ENCODE measurements around the gene LDLRAD2. TPM values are rescaled to one million over a fixed set of nuclear protein-coding genes. Genes with fewer than 3 reads are reported as not detected.

LDLRAD2 gene
- total RNA-seq, 6 experiments from 2014 or later = not detected

- H3K4me3 ChIP-seq = no peak overlapping the region
- intact Hi-C loops (cut with DNase I) = no loop called here
- H3K27me3 ChIP-seq = peaks cover 0 to 7% of the 10 kb centered on the region in 2 donors
- no peak overlapping the region for H3K27ac ChIP-seq
- no peaks in the 10 kb centered on the region for H3K36me3 ChIP-seq
- H3K9me3 ChIP-seq = no peaks in the 10 kb centered on the region
- ATAC-seq = no peak
- 83% methylated on average over 2 of the region's 3 CpGs for whole genome bisulfite sequencing (ENCODE audit: insufficient coverage, low coverage, low lambda C conversion rate, missing lambda C conversion rate)
- H3K4me1 ChIP-seq = peaks cover 0 to 8% (median 0%) of the 10 kb centered on the region in 4 donors
- DNase-seq = no peak
- no peak for TF ChIP-seq POLR2A (IDR thresholded peaks at IDR 0.05)
Measured at GRCh38 chr1:21813542-21813941, 1.5 kb downstream of the LDLRAD2 start.

GRCh38 chr1:21814241-21814918, 2.3 kb downstream of the LDLRAD2 start:
- ATAC-seq = peak; percentile 20 to 45 (median 33)
- no peaks in the 10 kb centered on the region for H3K36me3 ChIP-seq
- peak overlapping the region in 1 of 3 donors; percentile 12 for H3K4me3 ChIP-seq
- no peak overlapping the region for H3K27ac ChIP-seq
- peak; percentile 13 to 28 (median 22) for TF ChIP-seq CTCF (IDR thresholded peaks at IDR 0.05)
- TF ChIP-seq POLR2A (IDR thresholded peaks at IDR 0.05) = no peak
- intact Hi-C loops (cut with DNase I) = no loop called here
- DNase-seq = peak in 1 of 3 donors; percentile 53
- no peaks in the 10 kb centered on the region for H3K9me3 ChIP-seq
- H3K27me3 ChIP-seq = peaks cover 0 to 7% of the 10 kb centered on the region in 2 donors
- peaks cover 0 to 8% (median 0%) of the 10 kb centered on the region in 4 donors for H3K4me1 ChIP-seq
- WGBS (ENCODE audit: insufficient coverage, low coverage, low lambda C conversion rate, missing lambda C conversion rate) = 19% methylated on average over 11 of the region's 65 CpGs

- H3K4me1 ChIP-seq = peaks cover 0 to 8% (median 0%) of the 10 kb centered on the region in 4 donors
- ATAC-seq = no peak
- TF ChIP-seq CTCF (IDR thresholded peaks at IDR 0.05) (no peak), POLR2A (IDR thresholded peaks at IDR 0.05) (no peak)
- intact Hi-C loops (cut with DNase I) = no loop called here
- WGBS (ENCODE audit: insufficient coverage, low coverage, low lambda C conversion rate, missing lambda C conversion rate) = 88% methylated on average over 12 of the region's 15 CpGs
- no peak overlapping the region for H3K4me3 ChIP-seq
- H3K9me3 ChIP-seq = no peaks in the 10 kb centered on the region
- no peak overlapping the region for H3K27ac ChIP-seq
- H3K36me3 ChIP-seq = no peaks in the 10 kb centered on the region
- H3K27me3 ChIP-seq = peaks cover 0 to 7% of the 10 kb centered on the region in 2 donors
- DNase-seq = no peak
Measured at GRCh38 chr1:21814981-21815582, 3.0 kb downstream of the LDLRAD2 start.

- H3K36me3 ChIP-seq = no peaks in the 10 kb centered on the region
- peaks cover 0 to 7% of the 10 kb centered on the region in 2 donors for H3K27me3 ChIP-seq
- WGBS (ENCODE audit: insufficient coverage, low coverage, low lambda C conversion rate, missing lambda C conversion rate) = 61% methylated on average over 6 of the region's 12 CpGs
- DNase-seq = peak in 1 of 3 donors; percentile 50
- no peaks in the 10 kb centered on the region for H3K9me3 ChIP-seq
- no peak overlapping the region for H3K27ac ChIP-seq
- H3K4me3 ChIP-seq = no peak overlapping the region
- TF ChIP-seq CTCF (IDR thresholded peaks at IDR 0.05) (no peak), POLR2A (IDR thresholded peaks at IDR 0.05) (no peak)
- intact Hi-C loops (cut with DNase I) = no loop called here
- peaks cover 0 to 2% (median 0%) of the 10 kb centered on the region in 4 donors for H3K4me1 ChIP-seq
- peak; percentile 22 to 39 (median 30) for ATAC-seq
Measured at GRCh38 chr1:21815724-21816321, 3.8 kb downstream of the LDLRAD2 start.
